Astrocyte (in vitro differentiated cells and primary cell): Measurements from ENCODE around the gene WHRN.

Source experiments
- EZH2 ChIP-seq: IDR thresholded peaks from 2 replicates; pipeline ENCODE4 v1.6.1; 2012; ENCODE audit warnings: mild to moderate bottlenecking, low read length, inconsistent platforms; ENCODE audit not compliant: insufficient read depth
- TF ChIP-seq, protein P1 (sequence below): IDR thresholded peaks from 2 replicates; pipeline ENCODE4 v1.5.1; 2011; ENCODE audit warnings: low read depth, mild to moderate bottlenecking, inconsistent platforms, low read length, moderate library complexity; ENCODE audit not compliant: insufficient read depth

DNA sequence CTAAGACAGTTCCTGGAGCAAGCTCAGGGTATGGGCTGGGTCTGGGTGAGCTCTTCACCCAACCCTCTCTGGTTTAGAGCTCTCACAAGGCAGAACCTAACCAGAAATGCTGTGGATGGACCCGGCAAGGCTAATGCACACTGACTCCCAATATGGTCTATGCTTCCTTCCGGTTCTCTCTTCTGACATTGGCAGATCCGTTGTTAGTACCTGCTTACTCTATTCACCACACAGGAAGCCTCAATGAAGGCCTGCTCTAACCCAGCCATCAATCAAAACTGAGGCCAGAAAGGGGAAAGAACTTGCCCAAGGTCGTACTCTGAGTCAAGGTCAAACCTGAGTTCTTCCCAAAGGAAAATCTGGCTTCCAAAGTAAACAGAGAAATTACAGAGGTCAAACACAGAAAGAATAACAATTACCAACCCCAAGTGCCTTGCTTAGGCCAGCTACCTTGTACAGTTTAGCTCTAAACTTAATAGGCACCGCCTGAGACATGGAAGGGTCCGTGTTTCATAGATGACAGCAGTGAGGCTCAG is 71.5 kb downstream of the WHRN start:
- TF ChIP-seq, protein P1, sequence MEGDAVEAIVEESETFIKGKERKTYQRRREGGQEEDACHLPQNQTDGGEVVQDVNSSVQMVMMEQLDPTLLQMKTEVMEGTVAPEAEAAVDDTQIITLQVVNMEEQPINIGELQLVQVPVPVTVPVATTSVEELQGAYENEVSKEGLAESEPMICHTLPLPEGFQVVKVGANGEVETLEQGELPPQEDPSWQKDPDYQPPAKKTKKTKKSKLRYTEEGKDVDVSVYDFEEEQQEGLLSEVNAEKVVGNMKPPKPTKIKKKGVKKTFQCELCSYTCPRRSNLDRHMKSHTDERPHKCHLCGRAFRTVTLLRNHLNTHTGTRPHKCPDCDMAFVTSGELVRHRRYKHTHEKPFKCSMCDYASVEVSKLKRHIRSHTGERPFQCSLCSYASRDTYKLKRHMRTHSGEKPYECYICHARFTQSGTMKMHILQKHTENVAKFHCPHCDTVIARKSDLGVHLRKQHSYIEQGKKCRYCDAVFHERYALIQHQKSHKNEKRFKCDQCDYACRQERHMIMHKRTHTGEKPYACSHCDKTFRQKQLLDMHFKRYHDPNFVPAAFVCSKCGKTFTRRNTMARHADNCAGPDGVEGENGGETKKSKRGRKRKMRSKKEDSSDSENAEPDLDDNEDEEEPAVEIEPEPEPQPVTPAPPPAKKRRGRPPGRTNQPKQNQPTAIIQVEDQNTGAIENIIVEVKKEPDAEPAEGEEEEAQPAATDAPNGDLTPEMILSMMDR = no peak
- no peak for TF ChIP-seq EZH2
